HG02798 (cell line): Measurements from ENCODE around the gene PPM1H.
"Not testable (repeated sequence)": the region's sequence is repeated elsewhere in the genome, so short reads cannot be mapped to it uniquely, and the experiment has no call there.

Experiments
- ATAC-seq: cut with Tn5 transposase; IDR thresholded peaks from one replicate; pipeline ENCODE4 v1.9.1; 2021; ENCODE audit warnings: mild to moderate bottlenecking; ENCODE audit not compliant: unreplicated experiment, poor library complexity

PPM1H gene

GRCh38 chr12:62934799-62935674 lies at the start of gene PPM1H:
Gene PPM1H, minus strand, starts transcription at chr12:62935150. Its CDS starts 414 bp downstream, at chr12:62934736.
- ATAC-seq: peak; percentile 77

GRCh38 chr12:62983594-62983993 lies 48.6 kb upstream of the PPM1H start:
- no peak for ATAC-seq

GRCh38 chr12:62978768-62979167 lies 43.8 kb upstream of the PPM1H start:
- ATAC-seq: no peak

GRCh38 chr12:62977883-62978282 lies 42.9 kb upstream of the PPM1H start:
- ATAC-seq: no peak

- no peak for ATAC-seq
Measured at GRCh38 chr12:62977418-62977817, 42.5 kb upstream of the PPM1H start.

GRCh38 chr12:62976110-62976662 lies 41.2 kb upstream of the PPM1H start:
- ATAC-seq: no peak

GRCh38 chr12:62971769-62972525 lies 37.0 kb upstream of the PPM1H start:
- ATAC-seq: no peak

- ATAC-seq: no peak
Measured at GRCh38 chr12:62969695-62970094, 34.7 kb upstream of the PPM1H start.

GRCh38 chr12:62967701-62968100 lies 32.8 kb upstream of the PPM1H start:
- no peak for ATAC-seq

GRCh38 chr12:62966990-62967506 lies 32.1 kb upstream of the PPM1H start:
- ATAC-seq: no peak

GRCh38 chr12:62966446-62966989 lies 31.6 kb upstream of the PPM1H start:
- not testable (repeated sequence) for ATAC-seq

- not testable (repeated sequence) for ATAC-seq
Measured at GRCh38 chr12:62965700-62966099, 30.8 kb upstream of the PPM1H start.

- ATAC-seq: not testable (repeated sequence)
Measured at GRCh38 chr12:62965242-62965641, 30.3 kb upstream of the PPM1H start.

- no peak for ATAC-seq
Measured at GRCh38 chr12:62963486-62964041, 28.6 kb upstream of the PPM1H start.

- ATAC-seq: no peak
Measured at GRCh38 chr12:62960324-62960723, 25.4 kb upstream of the PPM1H start.

- no peak for ATAC-seq
Measured at GRCh38 chr12:62959745-62960144, 24.8 kb upstream of the PPM1H start.

- ATAC-seq: no peak
Measured at GRCh38 chr12:62957233-62957953, 22.4 kb upstream of the PPM1H start.

- ATAC-seq: no peak
Measured at GRCh38 chr12:62955678-62956077, 20.7 kb upstream of the PPM1H start.

GRCh38 chr12:62950317-62950716 lies 15.4 kb upstream of the PPM1H start:
- ATAC-seq: no peak

- no peak for ATAC-seq
Measured at GRCh38 chr12:62948123-62948522, 13.2 kb upstream of the PPM1H start.
